Measurements from ENCODE around the gene SERINC1. TPM values are rescaled to one million over a fixed set of nuclear protein-coding genes. Genes with fewer than 3 reads are reported as not detected.

SERINC1 gene
- total RNA-seq, 1 experiment from 2014 or later: 117 TPM

- BruUV-seq (replicated peaks): no TSS peak
- Mint-ChIP-seq H3K27me3 (ENCODE audit: unreplicated experiment) (no peaks in the 10 kb centered on the region), H3K36me3 (ENCODE audit: insufficient read depth, unreplicated experiment) (no peaks in the 10 kb centered on the region), H3K4me3 (ENCODE audit: low read depth, unreplicated experiment) (no peak overlapping the region), H3K9me3 (ENCODE audit: low read depth, unreplicated experiment) (peaks cover 3% of the 10 kb centered on the region), H3K27ac (ENCODE audit: unreplicated experiment) (peak overlapping the region; percentile 5), H3K4me1 (ENCODE audit: low read depth, unreplicated experiment) (peaks cover 47% of the 10 kb centered on the region)
- intact Hi-C loops (cut with micrococcal nuclease; ENCODE audit: unreplicated experiment): loop anchor here (5.0 kb wide), 1 partner anchor 61 kb away; no protein-coding TSS in a partner anchor
- CTCF ChIA-PET: no interaction called here
- no peak for DNase-seq
- TF ChIP-seq CTCF (IDR thresholded peaks at IDR 0.05; ENCODE audit: unreplicated experiment): no peak
Measured at GRCh38 chr6:122406187-122406586, 65.4 kb downstream of the SERINC1 start.

GRCh38 chr6:122405417-122405816, 66.2 kb downstream of the SERINC1 start:
- no peak overlapping the region for H3K27ac Mint-ChIP-seq (ENCODE audit: unreplicated experiment)
- intact Hi-C loops (cut with micrococcal nuclease; ENCODE audit: unreplicated experiment): loop anchor here (5.0 kb wide), 1 partner anchor 62 kb away; no protein-coding TSS in a partner anchor
- CTCF ChIA-PET: no interaction called here
- H3K36me3 Mint-ChIP-seq (ENCODE audit: insufficient read depth, unreplicated experiment): no peaks in the 10 kb centered on the region
- H3K27me3 Mint-ChIP-seq (ENCODE audit: unreplicated experiment): no peaks in the 10 kb centered on the region
- peaks cover 3% of the 10 kb centered on the region for H3K9me3 Mint-ChIP-seq (ENCODE audit: low read depth, unreplicated experiment)
- TF ChIP-seq CTCF (IDR thresholded peaks at IDR 0.05; ENCODE audit: unreplicated experiment): no peak
- DNase-seq: no peak
- H3K4me1 Mint-ChIP-seq (ENCODE audit: low read depth, unreplicated experiment): peaks cover 55% of the 10 kb centered on the region
- no peak overlapping the region for H3K4me3 Mint-ChIP-seq (ENCODE audit: low read depth, unreplicated experiment)
- BruUV-seq (replicated peaks): no TSS peak

GRCh38 chr6:122404444-122404843, 67.2 kb downstream of the SERINC1 start:
- peaks cover 9% of the 10 kb centered on the region for H3K36me3 Mint-ChIP-seq (ENCODE audit: insufficient read depth, unreplicated experiment)
- peaks cover 3% of the 10 kb centered on the region for H3K9me3 Mint-ChIP-seq (ENCODE audit: low read depth, unreplicated experiment)
- no peak overlapping the region for H3K4me3 Mint-ChIP-seq (ENCODE audit: low read depth, unreplicated experiment)
- intact Hi-C loops (cut with micrococcal nuclease; ENCODE audit: unreplicated experiment): no loop called here
- no TSS peak for BruUV-seq (replicated peaks)
- CTCF ChIA-PET: interaction anchor here (0.6 kb wide), 1 partner anchor 1060 kb away, joined by 3 read pairs; no protein-coding TSS in a partner anchor
- TF ChIP-seq CTCF (IDR thresholded peaks at IDR 0.05; ENCODE audit: unreplicated experiment): no peak
- H3K27me3 Mint-ChIP-seq (ENCODE audit: unreplicated experiment): no peaks in the 10 kb centered on the region
- H3K27ac Mint-ChIP-seq (ENCODE audit: unreplicated experiment): no peak overlapping the region
- DNase-seq: no peak
- H3K4me1 Mint-ChIP-seq (ENCODE audit: low read depth, unreplicated experiment): peaks cover 55% of the 10 kb centered on the region

- H3K27me3 Mint-ChIP-seq (ENCODE audit: unreplicated experiment): no peaks in the 10 kb centered on the region
- intact Hi-C loops (cut with micrococcal nuclease; ENCODE audit: unreplicated experiment): no loop called here
- peak overlapping the region; percentile 22 for H3K27ac Mint-ChIP-seq (ENCODE audit: unreplicated experiment)
- H3K4me1 Mint-ChIP-seq (ENCODE audit: low read depth, unreplicated experiment): peaks cover 35% of the 10 kb centered on the region
- DNase-seq: no peak
- H3K36me3 Mint-ChIP-seq (ENCODE audit: insufficient read depth, unreplicated experiment): peaks cover 13% of the 10 kb centered on the region
- CTCF ChIA-PET: no interaction called here
- no peak for TF ChIP-seq CTCF (IDR thresholded peaks at IDR 0.05; ENCODE audit: unreplicated experiment)
- H3K4me3 Mint-ChIP-seq (ENCODE audit: low read depth, unreplicated experiment): peak overlapping the region; percentile 96
- peaks cover 2% of the 10 kb centered on the region for H3K9me3 Mint-ChIP-seq (ENCODE audit: low read depth, unreplicated experiment)
- no TSS peak for BruUV-seq (replicated peaks)
Measured at GRCh38 chr6:122401104-122401503, 70.5 kb downstream of the SERINC1 start.

All from Calu3 (cell line).